SHP77 (cell line): ENCODE results near the gene CREB5.

Experiments used
- DNase-seq, 2 experiments: peaks; one replicate each; lab custom pipeline; 2025; lab: John Stamatoyannopoulos, UW

The CREB5 gene

DNA sequence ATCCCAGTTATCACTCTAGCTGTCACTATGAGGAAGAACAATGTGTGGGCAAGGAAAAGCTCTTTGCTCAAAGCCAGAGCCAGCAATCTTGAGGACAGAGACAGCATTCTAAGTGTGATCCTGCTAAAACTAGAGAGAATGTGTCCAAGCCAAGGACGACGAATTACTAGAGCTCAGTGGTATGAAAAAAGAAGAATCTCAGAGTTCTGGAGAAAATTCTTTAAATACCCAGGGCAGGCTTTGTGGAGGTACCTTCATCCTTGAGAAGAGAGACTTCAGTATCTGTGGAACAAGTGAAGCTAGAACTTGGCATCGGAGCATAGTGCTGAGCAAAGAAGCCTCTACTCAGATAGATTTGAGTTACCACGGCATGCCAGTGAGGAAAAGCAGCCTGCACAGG lies 336.0 kb downstream of the CREB5 start:
- no peak for DNase-seq

DNA sequence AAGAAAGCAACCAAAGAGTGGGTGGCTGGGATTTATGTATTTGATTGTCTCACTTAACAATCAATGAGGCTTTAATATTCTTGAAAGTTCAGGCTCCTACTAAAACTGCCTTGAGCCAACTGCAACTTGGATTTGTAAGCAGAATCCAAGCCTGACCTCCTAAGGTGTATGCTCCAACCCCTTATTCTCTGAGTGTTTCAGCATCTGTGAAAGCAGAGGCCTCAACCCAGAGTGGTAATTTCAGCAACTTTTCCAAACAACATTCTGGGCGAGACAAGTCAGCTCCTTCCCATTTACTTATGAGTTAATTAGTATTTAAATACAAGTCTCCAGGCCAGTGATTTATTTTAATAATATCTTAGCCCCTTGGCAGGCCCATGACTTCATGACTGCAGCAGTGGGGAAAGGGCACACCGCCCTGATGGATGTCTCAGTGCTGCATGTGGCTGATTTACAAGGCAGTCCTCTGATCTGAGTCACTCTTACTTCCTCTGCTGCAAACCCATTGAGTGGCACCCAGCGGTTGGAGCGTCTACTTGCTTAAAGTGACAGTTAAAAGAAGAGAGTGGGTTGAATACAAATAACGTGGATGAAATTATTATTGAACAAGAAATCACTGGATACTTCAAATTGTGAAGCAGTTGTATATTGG lies 336.7 kb downstream of the CREB5 start:
- DNase-seq: peak; percentile 31 to 68

- no peak for DNase-seq
These were observed 337.3 kb downstream of the CREB5 start for GRCh38 chr7:28749638-28750037.

DNA sequence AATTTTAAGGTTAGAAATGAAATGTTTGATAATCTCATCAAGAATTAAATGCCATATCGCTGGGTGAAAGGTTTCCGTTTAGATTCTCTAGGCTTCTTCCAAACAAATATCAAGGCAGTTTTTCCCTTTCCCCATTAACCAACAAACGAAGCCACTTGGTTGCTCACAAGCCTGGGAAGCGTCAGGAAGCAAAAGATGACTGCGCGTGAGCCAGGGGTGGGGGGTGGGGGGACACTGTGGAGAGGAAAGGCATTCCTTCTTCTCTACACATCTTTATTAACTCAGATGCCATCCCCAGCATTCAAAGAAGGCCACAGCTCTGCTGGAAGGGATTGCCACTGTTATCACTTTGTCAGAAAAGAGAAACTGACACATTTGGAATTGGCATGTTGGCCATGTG lies 338.7 kb downstream of the CREB5 start:
- DNase-seq: no peak

DNA sequence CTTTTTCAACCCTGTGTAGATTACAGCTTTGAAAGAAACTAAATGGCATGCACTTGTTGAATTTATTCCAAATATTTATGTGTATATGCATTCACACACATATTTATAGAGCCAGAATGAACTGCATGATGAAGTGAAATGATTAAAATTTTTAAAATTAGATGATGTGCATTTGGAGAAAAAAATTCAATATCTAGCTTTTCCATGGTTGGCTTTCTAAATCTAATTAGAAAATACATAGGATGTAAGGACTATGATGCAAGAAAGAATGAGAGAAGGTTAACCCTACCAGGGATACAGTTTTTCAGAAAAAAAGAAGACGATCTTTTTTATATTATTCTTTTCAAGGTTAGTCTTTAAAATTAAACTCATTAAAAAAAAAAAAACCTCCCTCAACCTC lies 341.3 kb downstream of the CREB5 start:
- DNase-seq: no peak

- peak; percentile 54 to 63 for DNase-seq
These were observed 341.7 kb downstream of the CREB5 start for GRCh38 chr7:28754027-28754426.

DNA sequence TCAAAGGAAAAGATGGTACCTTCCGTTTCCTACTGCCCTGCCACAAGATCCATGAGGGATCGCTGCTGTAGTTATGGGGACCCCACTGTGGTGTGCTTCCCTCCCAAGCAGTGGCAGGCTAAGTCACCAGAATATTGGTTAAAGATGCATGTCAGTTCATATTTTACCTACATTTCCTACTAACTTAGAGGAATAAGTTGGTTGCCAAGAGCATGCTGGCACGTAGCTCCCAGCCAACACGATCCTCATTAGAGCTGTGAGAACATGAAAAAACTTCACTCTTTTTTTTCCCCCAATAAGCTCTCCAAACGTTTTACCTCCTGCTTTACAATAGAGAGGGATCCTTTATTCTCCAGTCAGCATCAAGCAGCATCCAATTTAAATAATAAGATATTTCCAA lies 342.1 kb downstream of the CREB5 start:
- DNase-seq: no peak

DNA sequence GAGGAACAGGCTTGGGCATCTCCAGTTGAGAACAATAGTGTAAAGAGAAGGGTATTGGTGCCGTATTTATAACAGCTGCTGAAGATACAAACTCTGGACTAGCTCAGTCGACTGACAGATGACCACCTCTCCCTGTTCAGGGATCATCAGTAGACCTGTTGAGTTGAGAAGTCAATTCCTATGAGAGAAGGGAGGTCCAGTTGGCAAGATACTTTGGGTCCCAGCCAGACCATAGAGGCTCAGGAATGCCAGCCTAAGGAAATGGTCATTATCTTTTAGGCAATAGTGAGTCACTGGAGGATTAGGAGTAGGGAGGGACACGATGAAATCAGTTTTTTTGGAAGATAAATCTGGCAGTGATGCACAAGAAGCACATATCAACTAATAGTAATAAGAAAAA lies 342.9 kb downstream of the CREB5 start:
- DNase-seq: no peak

- DNase-seq: no peak
These were observed 345.9 kb downstream of the CREB5 start for GRCh38 chr7:28758186-28758585.

GRCh38 chr7:28759475-28759971 lies 347.2 kb downstream of the CREB5 start:
- no peak for DNase-seq

- DNase-seq: no peak
These were observed 349.2 kb downstream of the CREB5 start for GRCh38 chr7:28761505-28761904.

DNA sequence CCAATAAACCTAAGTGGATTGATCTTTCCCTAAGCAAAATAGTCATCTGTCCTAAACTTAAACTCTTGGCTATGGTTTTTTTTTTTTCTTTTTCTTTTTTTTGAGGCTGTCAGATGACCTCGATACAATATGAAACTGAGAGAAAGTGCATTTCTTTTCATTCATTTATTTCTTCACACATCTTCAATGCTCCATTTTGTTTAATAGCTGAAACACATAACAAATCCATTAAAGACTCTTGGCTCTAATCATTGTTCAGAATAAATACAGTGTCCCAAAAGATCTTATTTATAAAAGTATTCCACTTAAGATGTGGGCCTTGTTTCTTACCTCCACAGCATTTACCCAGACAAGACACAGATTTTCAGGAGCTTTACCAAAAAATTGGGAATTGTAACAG lies 350.3 kb downstream of the CREB5 start:
- no peak for DNase-seq

- DNase-seq: no peak
These were observed 354.0 kb downstream of the CREB5 start for GRCh38 chr7:28766359-28766758.

DNA sequence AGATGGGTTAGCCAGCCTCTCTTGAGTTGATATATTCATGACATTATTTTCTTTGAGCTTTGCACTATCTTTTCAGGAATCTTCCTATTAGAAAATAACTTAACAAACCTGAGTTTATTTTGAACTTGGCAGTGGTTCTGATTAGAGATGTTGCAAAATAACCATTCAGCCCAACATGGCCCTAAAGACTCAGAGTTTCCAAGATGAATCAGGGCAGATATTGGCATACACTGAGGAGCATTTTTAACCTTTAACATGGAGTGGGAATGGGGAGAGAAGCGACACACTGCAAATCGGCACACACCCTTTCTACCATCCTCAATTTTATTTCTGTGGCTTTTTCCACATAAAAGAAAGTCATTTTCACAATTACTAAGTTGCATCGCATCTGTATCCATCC lies 355.0 kb downstream of the CREB5 start:
- DNase-seq: no peak

GRCh38 chr7:28768577-28769147 lies 356.3 kb downstream of the CREB5 start:
- no peak for DNase-seq

GRCh38 chr7:28771906-28772622 lies 359.7 kb downstream of the CREB5 start:
- DNase-seq: no peak

- peak; percentile 20 to 30 for DNase-seq
These were observed 361.3 kb downstream of the CREB5 start for GRCh38 chr7:28773423-28774145.

GRCh38 chr7:28774261-28774988 lies 362.1 kb downstream of the CREB5 start:
- DNase-seq: peak; percentile 95 to 97

GRCh38 chr7:28776463-28777157 lies 364.3 kb downstream of the CREB5 start:
- no peak for DNase-seq

- DNase-seq: no peak
These were observed 366.5 kb downstream of the CREB5 start for GRCh38 chr7:28778786-28779185.

DNA sequence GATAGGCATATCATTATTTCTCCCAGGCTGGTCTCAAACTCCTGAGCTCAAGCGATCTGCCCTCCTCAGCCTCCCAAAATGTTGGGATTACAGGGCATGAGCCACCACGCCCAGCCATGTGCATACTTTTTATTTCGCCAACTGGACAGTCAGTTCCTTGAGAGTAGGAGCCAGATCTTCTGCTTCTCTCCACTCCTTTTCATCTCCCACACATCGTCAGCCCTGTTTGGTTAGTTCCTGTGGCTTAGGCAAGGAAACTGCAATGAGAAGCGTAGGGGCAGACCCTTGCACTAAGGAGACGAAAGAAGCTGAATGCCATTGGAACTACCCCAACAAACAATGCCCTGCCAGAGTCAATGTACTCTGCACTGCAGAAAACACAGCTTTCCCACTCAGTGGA lies 367.6 kb downstream of the CREB5 start:
- no peak for DNase-seq
